ENCODE data around the gene EEF1AKMT2.
"Not testable (repeated sequence)": the region's sequence is repeated elsewhere in the genome, so short reads cannot be mapped to it uniquely, and the experiment has no call there.

Gene EEF1AKMT2

GRCh38 chr10:124746992-124747391 lies 44.7 kb downstream of the EEF1AKMT2 start:
- Histone ChIP-seq H2AFZ (ENCODE audit: low read depth, low read length) (no peak overlapping the region), H3K4me1 (ENCODE audit: control insufficient read depth, insufficient read depth, low read depth, low read length) (peaks cover 6% of the 10 kb centered on the region), H3K27me3 (ENCODE audit: control insufficient read depth in 1 of 2, insufficient read depth in 1 of 2, low read length in 2 of 2) (no peaks in the 10 kb centered on the region), H2BK15ac (ENCODE audit: low read depth, poor library complexity, severe bottlenecking) (no peak overlapping the region), H3K79me1 (replicated peaks; ENCODE audit: low read length, poor library complexity, severe bottlenecking) (peaks cover 10% of the 10 kb centered on the region), H3K4me3 (ENCODE audit: insufficient read depth in 1 of 2, low read depth in 1 of 2, low read length in 2 of 2) (no peak overlapping the region), H3K9me3 (ENCODE audit: control insufficient read depth, low read length) (no peaks in the 10 kb centered on the region), H4K91ac (ENCODE audit: low read length) (no peak overlapping the region), H4K8ac (ENCODE audit: low read length) (no peak overlapping the region), H3K9ac (ENCODE audit: low read length) (no peak overlapping the region), H3K27ac (ENCODE audit: low read length, poor library complexity, severe bottlenecking) (no peak overlapping the region), H3K36me3 (ENCODE audit: control insufficient read depth in 1 of 2, insufficient read depth in 2 of 2, low read depth in 1 of 2, low read length in 2 of 2) (peaks cover 0 to 28% of the 10 kb centered on the region in 2 experiments), H3K18ac (ENCODE audit: low read depth in 1 of 2, low read length in 2 of 2) (no peak overlapping the region), H2BK5ac (ENCODE audit: low read depth, low read length, poor library complexity, severe bottlenecking) (no peak overlapping the region), H2BK12ac (ENCODE audit: low read length in 2 of 2) (no peak overlapping the region), H3K23ac (ENCODE audit: low read length in 2 of 2) (no peak overlapping the region), H2BK120ac (ENCODE audit: low read depth, low read length) (no peak overlapping the region), H3K14ac (ENCODE audit: low read length in 2 of 2) (no peak overlapping the region), H3K4ac (ENCODE audit: low read depth in 1 of 2, low read length in 2 of 2) (no peak overlapping the region), H3K4me2 (ENCODE audit: low read length, poor library complexity, severe bottlenecking) (no peak overlapping the region), H2AK5ac (ENCODE audit: low read length, severe bottlenecking) (no peak overlapping the region)
- WGBS, result 100% methylated on average over 1 of the region's 2 CpGs
- DNase-seq, result no peak

- peaks cover 0 to 23% of the 10 kb centered on the region in 2 experiments for H3K36me3 ChIP-seq (ENCODE audit: control insufficient read depth in 1 of 2, insufficient read depth in 2 of 2, low read depth in 1 of 2, low read length in 2 of 2)
- H2BK12ac ChIP-seq (ENCODE audit: low read length in 2 of 2); H2BK5ac ChIP-seq (ENCODE audit: low read depth, low read length, poor library complexity, severe bottlenecking); H3K14ac ChIP-seq (ENCODE audit: low read length in 2 of 2); H2AK5ac ChIP-seq (ENCODE audit: low read length, severe bottlenecking); H4K8ac ChIP-seq (ENCODE audit: low read length); H2AFZ ChIP-seq (ENCODE audit: low read depth, low read length); H3K4me3 ChIP-seq (ENCODE audit: insufficient read depth in 1 of 2, low read depth in 1 of 2, low read length in 2 of 2); DNase-seq; H2BK120ac ChIP-seq (ENCODE audit: low read depth, low read length); H2BK15ac ChIP-seq (ENCODE audit: low read depth, poor library complexity, severe bottlenecking); H3K4ac ChIP-seq (ENCODE audit: low read depth in 1 of 2, low read length in 2 of 2); H3K4me1 ChIP-seq (ENCODE audit: control insufficient read depth, insufficient read depth, low read depth, low read length); H3K27me3 ChIP-seq (ENCODE audit: control insufficient read depth in 1 of 2, insufficient read depth in 1 of 2, low read length in 2 of 2); H3K4me2 ChIP-seq (ENCODE audit: low read length, poor library complexity, severe bottlenecking); H4K91ac ChIP-seq (ENCODE audit: low read length); H3K23ac ChIP-seq (ENCODE audit: low read length in 2 of 2); H3K18ac ChIP-seq (ENCODE audit: low read depth in 1 of 2, low read length in 2 of 2); H3K27ac ChIP-seq (ENCODE audit: low read length, poor library complexity, severe bottlenecking); H3K9me3 ChIP-seq (ENCODE audit: control insufficient read depth, low read length): not testable (repeated sequence)
- 96% methylated on average over 8 of the region's 8 CpGs for WGBS
- peak overlapping the region; percentile 87 for H3K9ac ChIP-seq (ENCODE audit: low read length)
- H3K79me1 ChIP-seq (replicated peaks; ENCODE audit: low read length, poor library complexity, severe bottlenecking), result peaks cover 11% of the 10 kb centered on the region
Observed at GRCh38 chr10:124746447-124746846, 45.2 kb downstream of the EEF1AKMT2 start.

GRCh38 chr10:124745673-124746072 lies 46.0 kb downstream of the EEF1AKMT2 start:
- no peak overlapping the region for H4K91ac ChIP-seq (ENCODE audit: low read length)
- no peak overlapping the region for H2BK120ac ChIP-seq (ENCODE audit: low read depth, low read length)
- peak; percentile 75 for DNase-seq
- WGBS, result 32% methylated on average over 3 of the region's 3 CpGs
- peaks cover 8% of the 10 kb centered on the region for H3K4me1 ChIP-seq (ENCODE audit: control insufficient read depth, insufficient read depth, low read depth, low read length)
- H3K4ac ChIP-seq (ENCODE audit: low read depth in 1 of 2, low read length in 2 of 2), result no peak overlapping the region
- no peak overlapping the region for H4K8ac ChIP-seq (ENCODE audit: low read length)
- H2BK12ac ChIP-seq (ENCODE audit: low read length in 2 of 2), result no peak overlapping the region
- no peaks in the 10 kb centered on the region for H3K27me3 ChIP-seq (ENCODE audit: control insufficient read depth in 1 of 2, insufficient read depth in 1 of 2, low read length in 2 of 2)
- H3K18ac ChIP-seq (ENCODE audit: low read depth in 1 of 2, low read length in 2 of 2), result no peak overlapping the region
- peaks cover 0 to 19% of the 10 kb centered on the region in 2 experiments for H3K36me3 ChIP-seq (ENCODE audit: control insufficient read depth in 1 of 2, insufficient read depth in 2 of 2, low read depth in 1 of 2, low read length in 2 of 2)
- peaks cover 8% of the 10 kb centered on the region for H3K79me1 ChIP-seq (replicated peaks; ENCODE audit: low read length, poor library complexity, severe bottlenecking)
- no peak overlapping the region for H3K4me3 ChIP-seq (ENCODE audit: insufficient read depth in 1 of 2, low read depth in 1 of 2, low read length in 2 of 2)
- no peak overlapping the region for H3K27ac ChIP-seq (ENCODE audit: low read length, poor library complexity, severe bottlenecking)
- no peak overlapping the region for H3K4me2 ChIP-seq (ENCODE audit: low read length, poor library complexity, severe bottlenecking)
- H2BK15ac ChIP-seq (ENCODE audit: low read depth, poor library complexity, severe bottlenecking), result no peak overlapping the region
- no peak overlapping the region for H3K14ac ChIP-seq (ENCODE audit: low read length in 2 of 2)
- no peak overlapping the region for H3K23ac ChIP-seq (ENCODE audit: low read length in 2 of 2)
- no peak overlapping the region for H2AK5ac ChIP-seq (ENCODE audit: low read length, severe bottlenecking)
- no peaks in the 10 kb centered on the region for H3K9me3 ChIP-seq (ENCODE audit: control insufficient read depth, low read length)
- H3K9ac ChIP-seq (ENCODE audit: low read length), result peak overlapping the region; percentile 87
- no peak overlapping the region for H2BK5ac ChIP-seq (ENCODE audit: low read depth, low read length, poor library complexity, severe bottlenecking)
- no peak overlapping the region for H2AFZ ChIP-seq (ENCODE audit: low read depth, low read length)

GRCh38 chr10:124745252-124745651 lies 46.4 kb downstream of the EEF1AKMT2 start:
- H3K18ac ChIP-seq (ENCODE audit: low read depth in 1 of 2, low read length in 2 of 2), result no peak overlapping the region

More at GRCh38 chr10:124745252-124745651, 46.4 kb downstream of the EEF1AKMT2 start:
- Histone ChIP-seq H3K79me1 (replicated peaks; ENCODE audit: low read length, poor library complexity, severe bottlenecking) (peaks cover 7% of the 10 kb centered on the region), H3K9ac (ENCODE audit: low read length) (peak overlapping the region; percentile 87), H3K9me3 (ENCODE audit: control insufficient read depth, low read length) (no peaks in the 10 kb centered on the region), H2AFZ (ENCODE audit: low read depth, low read length) (no peak overlapping the region), H3K4me2 (ENCODE audit: low read length, poor library complexity, severe bottlenecking) (no peak overlapping the region), H3K27me3 (ENCODE audit: control insufficient read depth in 1 of 2, insufficient read depth in 1 of 2, low read length in 2 of 2) (no peaks in the 10 kb centered on the region), H2BK120ac (ENCODE audit: low read depth, low read length) (no peak overlapping the region), H2BK12ac (ENCODE audit: low read length in 2 of 2) (no peak overlapping the region), H3K27ac (ENCODE audit: low read length, poor library complexity, severe bottlenecking) (no peak overlapping the region), H2AK5ac (ENCODE audit: low read length, severe bottlenecking) (no peak overlapping the region), H4K91ac (ENCODE audit: low read length) (no peak overlapping the region), H2BK15ac (ENCODE audit: low read depth, poor library complexity, severe bottlenecking) (no peak overlapping the region), H3K23ac (ENCODE audit: low read length in 2 of 2) (no peak overlapping the region), H4K8ac (ENCODE audit: low read length) (no peak overlapping the region), H3K4me3 (ENCODE audit: insufficient read depth in 1 of 2, low read depth in 1 of 2, low read length in 2 of 2) (peak overlapping the region in 1 of 2 experiments; percentile 70), H3K4ac (ENCODE audit: low read depth in 1 of 2, low read length in 2 of 2) (no peak overlapping the region), H2BK5ac (ENCODE audit: low read depth, low read length, poor library complexity, severe bottlenecking) (no peak overlapping the region), H3K4me1 (ENCODE audit: control insufficient read depth, insufficient read depth, low read depth, low read length) (peaks cover 9% of the 10 kb centered on the region), H3K36me3 (ENCODE audit: control insufficient read depth in 1 of 2, insufficient read depth in 2 of 2, low read depth in 1 of 2, low read length in 2 of 2) (peaks cover 0 to 15% of the 10 kb centered on the region in 2 experiments), H3K14ac (ENCODE audit: low read length in 2 of 2) (no peak overlapping the region)
- DNase-seq, result no peak
- 94% methylated on average over 2 of the region's 4 CpGs for WGBS

All from mesenchymal stem cell (in vitro differentiated cells and primary cell).